ENCODE results near the gene ACBD4.

Gene ACBD4

DNA sequence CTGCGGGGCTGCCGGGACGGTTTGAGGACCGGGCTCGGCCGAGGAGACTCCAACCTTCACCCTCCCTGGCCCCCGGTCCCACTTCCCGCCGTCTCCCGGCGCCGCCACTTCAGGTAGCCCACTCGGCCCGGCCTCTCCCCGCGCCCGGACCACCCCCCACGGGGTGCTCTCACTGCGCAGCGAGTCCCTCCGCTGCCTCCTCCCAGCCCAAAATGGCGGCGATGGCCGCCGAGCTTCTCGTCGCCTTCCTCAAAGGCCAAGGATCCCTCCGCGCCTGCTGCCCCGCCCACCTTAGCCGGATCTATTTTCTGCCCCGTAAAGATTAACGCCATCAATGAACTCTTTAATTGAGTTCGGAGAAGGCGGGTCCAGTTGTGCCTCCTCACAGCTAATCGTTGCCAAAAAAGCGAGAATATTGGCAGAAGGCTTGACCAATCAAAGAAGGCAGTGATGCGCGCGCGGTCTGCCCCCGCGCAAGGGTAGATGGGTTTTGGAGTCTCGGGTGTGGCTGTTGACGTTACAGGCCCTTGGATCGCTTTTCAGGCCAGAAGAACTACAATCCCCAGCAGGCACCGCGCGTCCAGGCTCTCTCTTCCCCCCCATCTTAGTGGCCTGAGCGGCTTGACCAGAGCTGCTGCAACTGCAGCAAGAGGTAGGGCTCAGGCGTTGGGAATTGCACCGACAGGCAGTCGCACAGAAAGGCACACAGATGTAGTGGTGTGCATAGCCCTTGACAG lies 26.0 kb downstream of the ACBD4 start, which contains the start of gene HEXIM2:
HEXIM2 (plus strand) TSS at position 588 of the 737 bp plus-strand sequence. CDS start 919 bp downstream, outside the sequence.
- DNase-seq: peak; percentile 99

- no peak for DNase-seq
Measured at GRCh38 chr17:45162025-45162687, 26.7 kb downstream of the ACBD4 start.

DNA sequence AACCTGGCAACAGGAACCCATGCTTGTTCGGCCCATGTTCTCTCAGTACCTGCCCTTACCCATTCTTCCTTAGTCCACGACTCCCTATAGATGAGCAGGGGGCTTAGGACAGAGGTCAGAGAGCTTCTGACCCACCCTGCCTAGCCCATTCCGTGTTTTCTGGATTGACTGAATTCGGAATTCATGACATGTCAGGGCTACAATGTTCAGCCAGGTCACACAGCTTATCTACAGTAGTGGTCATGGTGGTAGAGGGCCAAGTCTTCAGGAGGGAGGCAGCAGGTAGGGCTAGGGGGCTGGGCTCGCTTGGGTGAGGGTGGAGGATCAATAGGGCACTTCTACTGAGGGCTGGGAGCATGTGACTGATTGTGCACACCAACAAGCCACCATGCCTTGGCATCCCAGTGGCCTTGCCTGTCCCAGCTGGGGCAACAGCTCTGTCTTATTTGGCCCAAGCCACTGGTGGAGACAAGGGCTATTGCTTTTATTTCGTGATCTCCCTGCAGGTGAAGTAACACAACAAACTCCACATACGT lies 29.3 kb downstream of the ACBD4 start:
- DNase-seq: no peak

- DNase-seq: no peak
Measured at GRCh38 chr17:45168991-45169752, 33.7 kb downstream of the ACBD4 start.

GRCh38 chr17:45170280-45170930 lies 34.9 kb downstream of the ACBD4 start:
- no peak for DNase-seq

DNA sequence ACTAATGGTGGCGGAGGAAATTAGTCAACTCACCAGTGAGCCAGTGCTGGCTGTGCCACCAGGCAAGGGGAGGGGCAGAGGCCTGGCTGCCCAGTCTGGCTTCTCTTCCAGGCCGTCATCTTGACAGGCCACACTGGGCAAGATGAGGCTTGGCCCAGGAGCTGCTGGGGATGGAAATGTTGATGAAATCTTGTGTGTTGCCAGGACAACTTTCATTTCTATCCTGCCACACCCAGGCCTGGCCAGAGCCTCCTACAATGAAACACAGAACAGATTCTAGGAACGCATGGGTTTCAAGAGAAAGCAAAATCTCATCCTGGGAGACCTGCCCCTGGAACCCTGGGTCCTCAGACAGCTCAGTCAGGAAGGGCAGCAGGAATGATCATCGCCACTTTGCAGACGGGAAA lies 35.4 kb downstream of the ACBD4 start:
- no peak for DNase-seq

GRCh38 chr17:45171338-45172231 lies 36.1 kb downstream of the ACBD4 start:
- DNase-seq: no peak

- no peak for DNase-seq
Measured at GRCh38 chr17:45172232-45172540, 36.7 kb downstream of the ACBD4 start.

DNA sequence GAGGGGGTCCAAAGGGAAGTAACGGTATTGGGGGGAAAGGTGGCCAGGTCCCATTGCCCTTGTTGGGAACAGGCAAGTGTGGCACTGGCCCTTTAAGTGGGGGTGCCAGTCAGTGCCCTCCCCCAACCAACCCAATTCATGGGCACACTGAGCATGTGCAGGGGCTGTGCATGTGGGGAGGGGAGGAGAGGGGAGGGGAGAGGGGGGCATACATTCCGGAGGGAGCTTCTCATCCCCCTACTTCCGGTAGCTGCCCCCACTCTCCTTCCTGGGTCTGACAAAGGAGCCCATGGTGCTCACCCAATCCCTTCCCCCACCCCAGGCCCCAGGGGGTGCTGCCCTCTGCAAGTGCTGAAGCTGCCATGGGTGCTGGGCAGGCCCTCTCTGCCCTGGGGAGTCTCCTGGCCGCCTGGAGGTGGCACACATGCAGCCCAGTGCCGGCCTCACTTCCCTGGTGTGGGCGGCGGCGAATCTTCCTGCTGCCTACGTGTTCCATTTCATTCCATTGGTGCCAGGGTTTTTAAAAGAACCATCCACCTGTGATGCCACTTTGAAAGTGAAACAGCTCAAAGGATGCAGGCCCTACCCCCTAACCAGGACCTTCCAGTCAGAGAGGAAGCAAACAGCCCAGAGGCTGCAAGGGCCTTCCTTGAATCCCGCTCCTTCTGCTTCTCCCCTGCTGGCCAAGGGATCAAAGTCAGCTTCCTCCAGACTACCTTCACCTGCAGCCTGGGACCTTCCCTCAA lies 37.2 kb downstream of the ACBD4 start:
- DNase-seq: peak; percentile 46

DNA sequence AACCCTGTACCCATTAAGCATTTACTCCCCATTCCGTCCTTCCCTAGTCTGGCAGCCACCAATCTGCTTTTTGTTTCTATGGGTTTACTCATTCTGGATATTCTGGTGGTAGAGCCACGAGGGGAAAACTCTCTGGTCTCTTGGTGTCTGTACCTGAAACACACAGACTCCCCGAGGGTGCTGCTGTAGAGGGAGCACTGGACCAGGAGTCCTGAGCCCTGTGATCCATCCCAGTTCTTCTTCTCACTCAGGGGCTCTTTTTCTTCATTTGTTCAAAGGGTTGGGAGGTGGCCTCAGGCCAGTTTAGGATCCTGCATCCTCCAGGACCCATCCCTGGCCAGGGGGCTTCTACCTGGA lies 40.2 kb downstream of the ACBD4 start:
- no peak for DNase-seq

GRCh38 chr17:45177563-45177962 lies 42.1 kb downstream of the ACBD4 start:
- no peak for DNase-seq

GRCh38 chr17:45184144-45184543 lies 48.7 kb downstream of the ACBD4 start:
- DNase-seq: no peak

GRCh38 chr17:45186801-45187354 lies 51.4 kb downstream of the ACBD4 start:
- DNase-seq: no peak

DNA sequence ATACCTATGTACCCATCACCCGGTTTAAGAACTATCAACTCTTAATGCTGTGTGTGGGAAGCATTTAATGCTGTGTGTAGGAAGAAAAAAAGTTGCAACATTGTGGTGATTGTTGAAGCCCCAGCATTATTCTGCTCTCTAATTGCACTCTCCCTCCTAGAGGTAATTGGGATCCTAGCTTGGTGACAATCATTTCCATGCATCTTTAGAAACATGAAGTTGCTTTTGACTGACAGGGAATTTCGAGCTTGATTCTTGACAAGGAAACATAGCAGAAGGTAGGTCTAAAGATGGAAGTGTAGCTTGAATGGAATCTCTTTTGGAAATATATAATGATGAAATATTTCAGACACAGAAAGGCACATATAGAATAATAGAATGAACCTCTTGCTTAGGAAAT lies 53.5 kb downstream of the ACBD4 start:
- no peak for DNase-seq

GRCh38 chr17:45190503-45191255 lies 55.2 kb downstream of the ACBD4 start:
- DNase-seq: no peak
